GM23248 (cell line): Measurements from ENCODE around the gene CD33.

ENCODE experiments used
- EZH2 ChIP-seq: fragments of 200-600 bp; sonication (generic); IDR thresholded peaks from 2 replicates; pipeline ENCODE4 v1.6.1; 2018; ENCODE audit warnings: antibody characterized with exemption, mild to moderate bottlenecking; ENCODE audit not compliant: insufficient read depth, poor library complexity, severe bottlenecking
- EZH2phosphoT487 ChIP-seq: fragments of 200-600 bp; sonication (generic); IDR thresholded peaks from 2 replicates; pipeline ENCODE4 v1.6.1; 2018; ENCODE audit warnings: antibody characterized with exemption, moderate library complexity, mild to moderate bottlenecking, low read depth; ENCODE audit not compliant: insufficient read depth

DNA sequence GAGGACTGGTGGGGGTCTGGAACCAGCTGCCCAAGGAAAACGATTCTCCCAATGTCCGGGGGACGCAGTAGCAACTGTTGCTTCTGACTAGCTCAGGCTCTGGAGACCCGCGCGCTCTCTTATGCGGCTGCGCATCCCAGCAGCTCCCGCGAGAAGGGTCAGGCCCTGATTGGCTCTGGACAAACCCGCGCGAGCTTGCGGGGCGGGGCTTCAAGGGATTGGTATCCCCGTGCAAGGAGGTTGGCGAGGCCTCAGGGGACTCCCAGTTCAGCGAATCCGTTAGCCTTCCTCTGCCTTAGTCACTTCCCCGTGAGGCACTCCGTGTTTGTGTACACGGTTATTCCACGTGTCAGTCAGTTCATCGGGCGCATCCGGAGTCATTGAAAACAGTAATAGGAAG lies 46.2 kb downstream of the CD33 start:
- TF ChIP-seq EZH2 (no peak), EZH2phosphoT487 (no peak)
